SU-DHL-6 (cell line): ENCODE measurements around the gene ARPC4.
"Not testable (repeated sequence)": the region's sequence is repeated elsewhere in the genome, so short reads cannot be mapped to it uniquely, and the experiment has no call there.

ENCODE experiments used
- H2AFZ ChIP-seq: fragments of 200-600 bp; sonication (generic); 2 replicates; pipeline ENCODE4 v1.6.1; 2014; ENCODE audit warnings: low read depth, mild to moderate bottlenecking, moderate library complexity, mixed read lengths, antibody characterized with exemption, low read length; ENCODE audit not compliant: severe bottlenecking
- H3F3A ChIP-seq: fragments of 200-600 bp; shearing (Covaris generic); 2 replicates; pipeline ENCODE4 v1.6.0; 2016; ENCODE audit warnings: antibody characterized with exemption, mild to moderate bottlenecking; ENCODE audit not compliant: insufficient read depth
- H3K27ac ChIP-seq: fragments of 200-600 bp; sonication (generic); 2 replicates; pipeline ENCODE4 v1.5.1; 2016; ENCODE audit warnings: low read depth, mild to moderate bottlenecking, low read length, moderate library complexity, mixed read lengths
- H3K27me3 ChIP-seq: fragments of 200-600 bp; sonication (generic), shearing (Covaris generic); 2 replicates; pipeline ENCODE4 v1.6.0; 2014; ENCODE audit warnings: mild to moderate bottlenecking, low read length
- H3K36me3 ChIP-seq: fragments of 200-600 bp; sonication (generic); 2 replicates; pipeline ENCODE4 v1.6.1; 2014; ENCODE audit warnings: mild to moderate bottlenecking, low read length, mixed read lengths
- H3K4me2 ChIP-seq: fragments of 300-600, 200-600 bp; shearing (Covaris generic), sonication (generic); 2 replicates; pipeline ENCODE4 v1.6.0; 2014; ENCODE audit warnings: low read length, low read depth, mild to moderate bottlenecking; ENCODE audit not compliant: poor library complexity, severe bottlenecking
- H3K4me3 ChIP-seq: fragments of 200-600 bp; sonication (generic); 2 replicates; pipeline ENCODE4 v1.5.1; 2014; ENCODE audit warnings: antibody characterized with exemption, low read length, mild to moderate bottlenecking, mixed read lengths; ENCODE audit not compliant: insufficient read depth, poor library complexity, severe bottlenecking
- H3K79me2 ChIP-seq: fragments of 200-600 bp; sonication (generic); 2 replicates; pipeline ENCODE4 v1.6.1; 2014; ENCODE audit warnings: mild to moderate bottlenecking, low read length, moderate library complexity; ENCODE audit not compliant: insufficient read depth
- H3K9ac ChIP-seq: fragments of 200-600 bp; sonication (generic); 2 replicates; pipeline ENCODE4 v1.7.0; 2014; ENCODE audit warnings: mild to moderate bottlenecking, low read length
- H3K9me2 ChIP-seq: fragments of 200-600 bp; sonication (generic); replicated peaks from 2 replicates; pipeline ENCODE4 v1.6.1; 2014; ENCODE audit warnings: low read length; ENCODE audit not compliant: insufficient read depth
- H3K9me3 ChIP-seq: fragments of 200-600 bp; sonication (generic); 2 replicates; pipeline ENCODE4 v1.6.1; 2014; ENCODE audit warnings: low read length, mixed read lengths; ENCODE audit not compliant: insufficient read depth
- H4K20me1 ChIP-seq: fragments of 200-600 bp; sonication (generic); 2 replicates; pipeline ENCODE4 v1.6.1; 2014; ENCODE audit warnings: low read depth, mild to moderate bottlenecking, antibody characterized with exemption, low read length, moderate library complexity, mixed read lengths
- EZH2phosphoT487 ChIP-seq: fragments of 200-600 bp; sonication (generic), shearing (Covaris generic); conservative IDR thresholded peaks from 2 replicates; pipeline ENCODE4 v1.6.1; 2018; ENCODE audit warnings: mild to moderate bottlenecking, antibody characterized with exemption, low read length, moderate library complexity, mixed read lengths
- TF ChIP-seq, protein P1 (sequence below): fragments of 200-600 bp; sonication (generic); IDR thresholded peaks from one replicate; pipeline ENCODE4 v1.5.1; 2017; ENCODE audit warnings: antibody characterized with exemption, mild to moderate bottlenecking, low read length, moderate library complexity; ENCODE audit not compliant: insufficient read depth, poor library complexity, severe bottlenecking

The ARPC4 gene

DNA sequence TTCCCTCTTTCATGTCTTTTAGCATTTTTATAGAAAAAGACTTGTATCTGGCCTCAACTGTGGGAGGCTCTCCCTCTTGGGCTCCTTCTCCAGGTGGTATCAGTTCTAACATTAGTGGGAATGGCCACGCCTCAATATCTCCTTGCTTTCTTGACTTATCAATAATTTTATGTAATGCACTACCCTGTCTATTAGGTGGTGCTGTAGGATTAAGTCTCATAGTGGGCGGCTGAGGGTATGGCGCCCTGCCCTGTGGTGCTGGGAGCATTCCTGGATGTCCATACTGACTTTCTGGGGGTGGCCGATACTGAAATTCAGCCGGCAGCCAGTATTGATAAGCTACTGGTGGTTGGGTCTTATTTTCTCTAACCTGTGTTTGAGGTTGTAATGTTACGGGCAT lies 59.6 kb downstream of the ARPC4 start:
- no peaks in the 10 kb centered on the region for H3K27me3 ChIP-seq
- H4K20me1 ChIP-seq = no peaks in the 10 kb centered on the region
- no peak overlapping the region for H3K4me3 ChIP-seq
- H3K9me3 ChIP-seq = no peaks in the 10 kb centered on the region
- H3K9ac ChIP-seq = no peak overlapping the region
- no peaks in the 10 kb centered on the region for H3K36me3 ChIP-seq
- no peak overlapping the region for H3K27ac ChIP-seq
- no peaks in the 10 kb centered on the region for H3K79me2 ChIP-seq
- H3K9me2 ChIP-seq = no peaks in the 10 kb centered on the region
- H3K4me2 ChIP-seq = no peak overlapping the region
- no peaks in the 10 kb centered on the region for H3F3A ChIP-seq
- TF ChIP-seq, protein P1, sequence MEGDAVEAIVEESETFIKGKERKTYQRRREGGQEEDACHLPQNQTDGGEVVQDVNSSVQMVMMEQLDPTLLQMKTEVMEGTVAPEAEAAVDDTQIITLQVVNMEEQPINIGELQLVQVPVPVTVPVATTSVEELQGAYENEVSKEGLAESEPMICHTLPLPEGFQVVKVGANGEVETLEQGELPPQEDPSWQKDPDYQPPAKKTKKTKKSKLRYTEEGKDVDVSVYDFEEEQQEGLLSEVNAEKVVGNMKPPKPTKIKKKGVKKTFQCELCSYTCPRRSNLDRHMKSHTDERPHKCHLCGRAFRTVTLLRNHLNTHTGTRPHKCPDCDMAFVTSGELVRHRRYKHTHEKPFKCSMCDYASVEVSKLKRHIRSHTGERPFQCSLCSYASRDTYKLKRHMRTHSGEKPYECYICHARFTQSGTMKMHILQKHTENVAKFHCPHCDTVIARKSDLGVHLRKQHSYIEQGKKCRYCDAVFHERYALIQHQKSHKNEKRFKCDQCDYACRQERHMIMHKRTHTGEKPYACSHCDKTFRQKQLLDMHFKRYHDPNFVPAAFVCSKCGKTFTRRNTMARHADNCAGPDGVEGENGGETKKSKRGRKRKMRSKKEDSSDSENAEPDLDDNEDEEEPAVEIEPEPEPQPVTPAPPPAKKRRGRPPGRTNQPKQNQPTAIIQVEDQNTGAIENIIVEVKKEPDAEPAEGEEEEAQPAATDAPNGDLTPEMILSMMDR = no peak
- TF ChIP-seq EZH2phosphoT487 = no peak
- no peak overlapping the region for H2AFZ ChIP-seq

GRCh38 chr3:9854291-9854940 lies 61.5 kb downstream of the ARPC4 start:
- not testable (repeated sequence) for H3K9me3 ChIP-seq, H3K4me2 ChIP-seq, H3K4me3 ChIP-seq, H3F3A ChIP-seq, H3K27ac ChIP-seq, H3K27me3 ChIP-seq, H3K9me2 ChIP-seq, H2AFZ ChIP-seq, H4K20me1 ChIP-seq, H3K36me3 ChIP-seq, H3K79me2 ChIP-seq, H3K9ac ChIP-seq

DNA sequence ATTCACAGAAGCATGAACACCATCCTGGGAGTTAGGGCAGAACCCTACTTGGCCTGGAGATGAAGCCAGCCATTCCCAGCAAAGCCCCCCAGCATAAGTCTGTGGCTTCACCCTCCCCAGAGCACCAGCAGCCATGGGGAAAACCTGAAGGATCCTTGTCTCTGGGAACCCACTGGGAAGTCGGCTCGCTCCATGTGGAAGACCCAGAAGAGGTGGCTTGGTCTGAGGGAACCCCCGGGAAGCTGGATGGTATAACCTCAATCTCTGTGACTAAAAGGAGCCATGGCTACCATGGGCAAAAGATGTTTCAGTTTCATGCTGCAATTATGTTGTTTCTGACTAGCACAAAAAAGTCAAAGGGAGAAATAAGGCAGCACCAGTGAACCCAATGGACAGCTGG lies 62.7 kb downstream of the ARPC4 start:
- H3K36me3 ChIP-seq = no peaks in the 10 kb centered on the region
- no peak overlapping the region for H3K4me3 ChIP-seq
- H3K27me3 ChIP-seq = no peaks in the 10 kb centered on the region
- no peak overlapping the region for H3K4me2 ChIP-seq
- H3K27ac ChIP-seq = no peak overlapping the region
- H4K20me1 ChIP-seq = no peaks in the 10 kb centered on the region
- TF ChIP-seq EZH2phosphoT487 = no peak
- TF ChIP-seq, protein P1 = no peak
- no peaks in the 10 kb centered on the region for H3K9me3 ChIP-seq
- H3K9ac ChIP-seq = no peak overlapping the region
- H3K9me2 ChIP-seq = no peaks in the 10 kb centered on the region
- no peaks in the 10 kb centered on the region for H3K79me2 ChIP-seq
- H3F3A ChIP-seq = no peaks in the 10 kb centered on the region
- no peak overlapping the region for H2AFZ ChIP-seq
